ELR (cell line): ENCODE measurements around the gene SH3RF1.
A peak's percentile ranks its signal among the peaks of the same experiment; 100 is the strongest.
"Not testable (repeated sequence)": the region's sequence is repeated elsewhere in the genome, so short reads cannot be mapped to it uniquely, and the experiment has no call there.

Experiments
- DNase-seq: peaks from one replicate; pipeline ENCODE4 v3.0.0-alpha.2; 2015; ENCODE audit warnings: low read depth

SH3RF1 gene

DNA sequence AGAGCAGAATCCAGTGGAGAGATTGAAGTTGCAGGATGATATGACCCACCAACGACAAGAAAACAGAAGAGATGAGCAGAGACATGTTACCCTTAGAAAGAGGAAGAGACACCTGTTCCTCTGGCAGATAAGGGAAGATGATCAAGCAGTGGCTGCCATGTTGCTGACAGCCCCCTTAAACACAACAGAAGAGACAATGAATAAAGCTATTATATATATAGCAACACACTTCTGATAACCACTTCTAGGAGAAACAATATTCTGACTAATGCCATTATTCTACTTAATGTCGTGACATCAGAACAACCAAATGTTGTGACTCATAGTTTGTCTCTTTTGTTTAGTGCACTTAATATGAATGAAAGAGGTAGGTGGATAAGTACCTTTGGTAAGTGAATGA is 44.9 kb downstream of the SH3RF1 start:
- peak; percentile 83 for DNase-seq

DNA sequence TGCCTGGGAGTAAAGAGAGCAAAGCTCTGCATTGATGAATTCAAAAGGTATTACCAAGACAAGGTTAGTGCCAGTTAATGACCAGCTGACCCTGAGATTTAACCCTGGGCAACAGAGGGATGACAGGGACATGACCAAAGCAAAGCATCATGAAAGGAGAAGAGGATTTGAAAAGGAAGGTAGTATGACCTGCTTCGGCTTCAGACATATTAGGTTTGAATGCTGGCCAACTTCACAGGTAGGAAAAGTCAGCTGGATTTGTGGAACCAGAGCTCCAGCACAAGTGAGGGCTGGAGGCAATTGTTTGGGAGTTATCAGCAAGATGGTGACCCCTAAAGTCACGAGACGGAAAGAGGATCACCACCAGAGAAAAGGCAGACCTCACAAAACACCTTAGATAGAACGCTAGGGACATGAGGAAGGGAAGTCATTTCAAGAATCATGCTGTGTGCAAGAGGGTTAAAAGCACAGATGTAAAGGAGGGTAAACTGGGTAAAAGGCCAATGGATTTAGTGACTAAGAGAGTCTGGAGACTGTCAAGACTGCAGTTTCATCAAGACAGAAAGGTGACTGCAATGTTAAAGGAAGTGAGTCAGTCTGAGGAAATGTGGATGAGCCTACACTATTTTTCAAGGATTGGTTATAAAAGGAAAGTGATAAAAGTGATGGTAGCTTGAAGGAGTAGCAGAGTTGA is 45.6 kb downstream of the SH3RF1 start:
- DNase-seq, result peak; percentile 96

- no peak for DNase-seq
These were observed 48.0 kb downstream of the SH3RF1 start for GRCh38 chr4:169222761-169223160.

GRCh38 chr4:169221662-169222061 is 49.1 kb downstream of the SH3RF1 start:
- DNase-seq, result no peak

DNA sequence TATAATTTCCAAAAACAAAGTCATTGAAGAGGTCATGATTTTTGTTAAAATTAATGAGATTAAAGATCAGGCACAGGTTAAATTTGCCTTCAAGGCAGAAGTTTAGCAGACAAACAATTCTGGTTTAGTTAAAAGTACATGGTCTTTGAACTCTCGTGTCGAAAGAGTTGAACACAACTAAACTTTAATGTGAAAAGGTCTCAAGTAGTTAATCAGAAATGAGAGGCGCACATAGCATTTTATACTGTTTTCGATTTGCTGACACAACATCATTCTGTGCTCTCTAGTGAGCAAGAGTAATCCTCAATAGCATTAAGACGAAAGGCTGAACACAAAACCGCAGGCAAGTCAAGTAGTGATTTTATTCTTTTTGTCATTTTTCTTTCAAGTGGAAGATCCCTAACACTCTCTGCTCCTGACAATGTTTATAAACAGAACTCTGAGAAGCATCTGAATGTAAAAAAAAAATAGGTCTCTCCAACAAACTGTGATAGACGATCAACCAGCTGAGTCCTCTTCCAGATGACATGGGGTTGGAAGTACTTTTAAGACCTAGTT is 49.8 kb downstream of the SH3RF1 start:
- no peak for DNase-seq

DNA sequence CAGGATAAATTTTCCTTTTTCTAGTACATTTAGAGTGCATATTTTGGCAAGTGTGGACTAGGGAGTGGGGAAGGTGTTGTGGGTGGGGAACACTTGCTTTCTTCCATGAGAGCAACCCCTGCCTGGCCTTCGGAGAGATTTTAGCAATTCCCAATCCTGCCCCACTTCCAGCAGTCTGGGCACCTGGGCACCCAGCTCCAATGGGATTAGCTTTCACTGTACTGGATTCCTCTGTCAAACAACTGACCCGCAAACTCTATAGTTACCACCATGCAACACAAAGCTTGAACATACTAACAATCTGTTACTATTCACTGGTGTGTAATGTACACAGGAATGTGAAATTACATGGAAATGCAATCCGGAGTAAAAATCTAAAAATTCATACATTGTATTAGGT is 50.3 kb downstream of the SH3RF1 start:
- no peak for DNase-seq

DNA sequence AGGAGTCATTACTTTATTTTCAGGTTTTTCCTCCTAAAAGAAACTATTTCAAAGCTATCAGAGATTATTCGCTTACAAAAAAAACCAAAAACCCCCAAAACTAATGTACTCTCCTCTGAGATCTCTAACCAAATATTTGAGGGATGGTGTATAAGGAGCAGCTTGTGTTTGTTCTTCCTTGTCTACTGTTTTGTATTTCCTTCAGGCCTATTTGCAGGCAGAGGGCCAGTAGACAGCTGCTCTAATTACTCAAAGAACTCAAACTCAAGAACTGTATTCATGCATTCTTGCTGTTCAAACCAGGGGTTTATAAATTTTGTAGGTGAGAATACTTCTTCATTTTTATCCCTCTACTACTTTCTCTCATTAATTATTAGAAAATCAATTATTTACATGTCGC is 51.3 kb downstream of the SH3RF1 start:
- no peak for DNase-seq

DNA sequence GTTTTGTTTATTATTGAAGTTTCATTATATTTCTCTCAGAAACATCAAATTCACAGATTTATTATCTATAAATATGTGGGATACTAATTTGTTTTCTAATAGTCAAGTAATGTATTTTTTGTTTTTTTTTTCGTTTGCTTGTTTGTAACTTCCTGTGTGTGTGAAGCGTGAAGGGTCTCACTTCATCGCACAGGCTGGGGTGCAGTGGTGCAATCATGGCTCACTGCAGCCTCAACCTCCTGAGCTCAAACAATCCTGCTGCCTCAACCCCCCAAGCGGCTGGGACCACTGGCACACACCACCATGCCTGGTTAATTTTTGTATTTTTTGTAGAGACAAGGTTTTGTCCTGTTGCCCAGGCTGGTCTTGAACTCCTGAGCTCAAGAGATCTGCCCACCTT is 55.1 kb downstream of the SH3RF1 start:
- DNase-seq, result no peak

- DNase-seq, result no peak
These were observed 57.8 kb downstream of the SH3RF1 start for GRCh38 chr4:169212981-169213380.

DNA sequence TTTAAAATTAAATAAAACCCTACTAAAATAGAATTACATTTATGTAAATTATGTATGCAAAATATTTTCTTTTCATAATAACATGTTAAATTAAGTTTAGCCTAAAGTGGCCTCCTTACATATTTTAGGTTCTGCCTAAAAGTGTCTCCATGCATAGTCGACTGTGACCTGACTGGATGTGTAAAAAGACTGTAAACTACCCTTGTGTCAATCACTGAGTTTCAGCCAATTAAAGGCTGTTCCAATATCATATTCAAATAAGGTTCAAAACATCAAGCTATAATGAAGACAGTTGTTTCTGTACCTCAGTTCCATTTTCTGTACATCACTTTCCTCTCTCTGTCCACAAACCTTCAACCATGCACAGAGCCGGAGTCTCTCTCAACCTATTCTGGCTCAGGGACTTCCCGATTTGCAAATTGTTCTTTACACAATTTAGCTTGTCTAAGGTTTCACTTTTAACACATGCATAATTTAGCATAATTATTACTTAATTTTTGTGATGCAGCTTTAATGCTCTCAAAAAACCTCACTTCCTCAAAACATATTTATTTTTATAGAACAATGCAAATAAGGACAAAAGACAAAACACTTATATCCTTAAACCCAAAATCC is 60.1 kb downstream of the SH3RF1 start:
- no peak for DNase-seq

DNA sequence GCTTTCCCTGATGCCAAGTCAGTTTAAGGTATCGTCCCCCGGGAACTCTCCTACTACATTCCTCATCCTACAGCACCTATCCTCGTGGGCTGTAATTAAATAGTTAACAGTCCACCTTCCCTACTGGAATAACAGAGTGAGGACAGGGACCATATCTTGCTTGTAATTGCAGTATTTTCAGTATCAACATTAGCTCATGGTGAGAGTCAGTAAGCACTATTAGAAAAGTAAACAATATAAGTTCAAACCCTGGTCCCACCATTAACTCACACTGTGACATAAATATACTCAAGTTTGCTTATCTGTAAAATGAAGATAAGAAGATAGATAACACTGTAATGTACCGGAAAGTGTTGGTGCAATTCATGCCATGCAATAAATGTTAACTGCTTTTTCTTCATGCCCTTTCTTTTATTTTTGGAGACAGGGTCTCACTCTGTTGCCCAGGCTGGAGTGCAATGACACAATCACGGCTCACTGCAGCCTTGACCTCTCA is 61.3 kb downstream of the SH3RF1 start:
- DNase-seq, result no peak

GRCh38 chr4:169208516-169208915 is 62.2 kb downstream of the SH3RF1 start:
- peak; percentile 53 for DNase-seq

- no peak for DNase-seq
These were observed 62.7 kb downstream of the SH3RF1 start for GRCh38 chr4:169208090-169208455.

DNA sequence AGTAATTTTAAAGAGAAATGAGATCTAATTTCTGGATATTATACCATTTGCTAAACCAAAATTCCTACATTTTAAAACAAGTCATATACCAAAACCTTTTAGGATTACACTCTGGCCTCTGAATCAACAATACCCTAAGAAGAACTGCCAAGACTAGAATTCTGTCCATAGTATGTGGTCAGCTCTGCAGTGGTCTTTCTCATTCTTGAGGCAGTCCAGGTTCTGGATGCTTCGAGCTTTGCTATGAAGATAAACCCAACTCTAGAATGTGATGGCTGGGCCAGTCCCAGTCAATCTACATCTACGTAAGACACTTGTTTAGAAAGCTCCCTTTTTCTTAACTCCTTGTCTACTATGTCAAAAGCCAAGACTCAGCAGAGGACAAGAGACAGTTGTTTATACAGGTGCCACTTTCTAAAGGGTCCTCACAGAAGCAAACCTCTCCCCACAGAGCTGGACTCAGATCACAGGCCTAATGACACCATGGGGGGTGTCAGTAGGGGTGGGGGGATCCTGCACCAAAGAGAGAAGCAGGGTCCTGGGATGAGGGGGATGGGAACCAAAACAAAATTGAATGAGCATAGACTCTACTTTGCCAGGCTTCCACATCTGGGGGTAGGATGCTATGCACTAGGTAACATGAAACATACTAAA is 63.2 kb downstream of the SH3RF1 start:
- no peak for DNase-seq

DNA sequence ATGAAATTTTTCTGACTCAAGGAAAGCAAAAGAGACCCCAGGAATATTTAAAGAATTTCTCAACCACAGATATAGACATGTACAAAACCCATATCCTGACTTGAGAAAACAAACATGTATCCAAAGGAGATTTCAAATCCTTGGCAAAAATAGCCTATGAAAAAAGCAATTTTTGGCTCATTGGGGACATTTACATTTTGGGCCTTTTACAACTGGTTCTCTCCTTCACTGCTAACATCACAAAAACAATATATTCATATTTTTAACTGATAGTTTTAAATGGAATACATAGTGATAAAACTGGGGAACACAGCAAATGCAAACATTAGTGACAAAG is 65.0 kb downstream of the SH3RF1 start:
- DNase-seq, result no peak

GRCh38 chr4:169205075-169205743 is 65.5 kb downstream of the SH3RF1 start:
- DNase-seq, result no peak

DNA sequence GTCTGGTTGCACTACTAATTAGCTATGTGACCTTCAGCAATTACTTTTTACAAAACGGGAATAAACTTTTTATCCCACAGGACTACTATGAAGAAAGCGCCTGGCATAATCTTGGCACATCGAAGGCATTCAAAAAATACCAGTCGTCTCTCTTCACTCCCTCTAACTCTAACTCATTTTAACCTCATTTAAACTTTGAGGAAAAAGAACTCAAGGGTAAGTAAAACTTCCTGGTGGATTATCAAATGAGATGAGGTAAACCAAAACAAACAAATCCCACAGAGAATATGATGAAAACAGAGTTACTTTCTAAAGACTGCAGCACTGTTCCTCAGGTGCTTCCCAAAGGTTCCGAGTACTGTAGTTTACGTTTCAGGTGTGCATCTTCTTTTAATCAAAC is 66.9 kb downstream of the SH3RF1 start:
- DNase-seq, result no peak

- DNase-seq, result not testable (repeated sequence)
These were observed 67.5 kb downstream of the SH3RF1 start for GRCh38 chr4:169203278-169203677.

- DNase-seq, result no peak
These were observed 67.9 kb downstream of the SH3RF1 start for GRCh38 chr4:169202878-169203277.

DNA sequence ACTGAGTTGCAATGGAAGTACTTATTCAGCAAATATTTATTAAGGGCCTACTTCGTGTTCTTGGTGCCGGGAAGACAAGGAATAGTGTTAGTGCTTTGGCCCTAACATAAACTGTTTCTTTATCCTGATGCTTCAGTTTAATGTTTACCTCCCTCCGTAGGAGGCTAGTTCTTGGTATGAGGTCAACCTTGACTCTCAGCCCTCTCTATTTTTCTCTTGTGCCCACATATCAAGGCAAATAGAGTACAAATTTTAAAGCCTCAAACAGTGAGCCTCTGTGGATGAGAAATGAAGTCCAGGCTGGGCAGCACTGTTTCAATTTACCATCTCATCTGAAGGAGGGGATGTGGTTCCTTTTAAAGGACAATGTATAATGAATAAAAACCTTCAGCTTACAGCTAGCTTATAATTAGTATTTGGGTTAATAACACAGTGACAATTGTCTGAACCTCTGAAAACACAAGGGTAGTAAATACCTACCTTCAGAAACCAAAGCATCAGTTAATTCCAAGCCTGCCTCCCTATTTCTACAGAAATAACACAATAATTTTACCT is 68.5 kb downstream of the SH3RF1 start:
- no peak for DNase-seq

DNA sequence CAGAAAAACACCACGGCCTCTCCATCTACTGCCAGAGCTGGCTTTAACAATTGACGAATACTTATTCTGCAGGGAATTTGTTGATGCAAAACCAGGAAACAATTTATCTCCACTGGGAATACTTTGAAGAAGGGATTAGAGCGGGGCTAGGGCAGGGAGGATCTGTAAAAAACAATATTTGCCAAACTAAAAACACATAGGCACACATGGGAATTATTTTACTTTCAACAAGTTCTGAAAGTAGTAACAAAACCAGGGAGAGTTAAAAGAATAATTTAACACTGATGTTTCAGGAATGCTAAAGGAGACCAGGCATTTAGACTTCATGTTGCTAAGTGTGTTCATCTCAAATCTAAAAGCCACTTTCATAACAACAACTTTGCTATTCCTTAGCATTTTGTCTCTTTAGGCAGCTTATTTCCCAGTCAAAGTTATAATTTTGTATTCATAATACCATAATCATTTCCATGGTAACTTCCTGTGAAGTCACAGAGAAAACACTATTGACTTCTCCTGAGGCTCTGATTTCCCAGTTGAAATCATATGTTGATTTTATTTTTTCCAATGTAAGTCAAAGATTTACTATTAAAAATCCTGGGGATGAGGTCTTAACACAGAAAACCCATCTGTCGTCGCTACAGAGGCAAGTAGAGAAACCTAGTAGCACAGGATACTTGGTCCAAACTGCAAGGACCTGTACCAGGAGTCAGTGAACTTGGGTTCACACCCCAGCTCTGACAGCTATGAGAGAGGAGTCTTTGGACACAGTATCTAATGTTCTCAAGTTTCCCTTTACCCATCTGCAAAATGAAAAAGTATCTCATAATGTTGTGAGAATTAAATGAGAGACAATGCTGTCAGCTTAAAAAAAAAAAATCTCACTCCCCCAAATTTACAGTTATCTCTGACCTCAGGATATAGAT is 69.3 kb downstream of the SH3RF1 start:
- DNase-seq, result no peak
